HT-29 (cell line): ENCODE data around the gene SLC7A5. TPM values are rescaled to one million over a fixed set of nuclear protein-coding genes. Genes with fewer than 3 reads are reported as not detected.

ENCODE experiments used
- DNase-seq: peaks from one replicate; pipeline ENCODE4 v3.0.0-alpha.2; 2015; ENCODE audit warnings: low spot score
- total RNA-seq: library from RNA; depleted of rRNA; stranded (reverse); fragments of >200 nt; shearing (Covaris generic); gene quantifications from 2 replicates; pipeline ENCODE4 v1.2.3, GENCODE V29; 2014

SLC7A5 gene
- total RNA-seq, 1 experiment from 2014 or later = 147 TPM

- no peak for DNase-seq
Measured at GRCh38 chr16:87846705-87847466, 22.4 kb downstream of the SLC7A5 start.

GRCh38 chr16:87845807-87846619 is 23.3 kb downstream of the SLC7A5 start:
- no peak for DNase-seq

- DNase-seq = no peak
Measured at GRCh38 chr16:87845213-87845612, 24.1 kb downstream of the SLC7A5 start.

DNA sequence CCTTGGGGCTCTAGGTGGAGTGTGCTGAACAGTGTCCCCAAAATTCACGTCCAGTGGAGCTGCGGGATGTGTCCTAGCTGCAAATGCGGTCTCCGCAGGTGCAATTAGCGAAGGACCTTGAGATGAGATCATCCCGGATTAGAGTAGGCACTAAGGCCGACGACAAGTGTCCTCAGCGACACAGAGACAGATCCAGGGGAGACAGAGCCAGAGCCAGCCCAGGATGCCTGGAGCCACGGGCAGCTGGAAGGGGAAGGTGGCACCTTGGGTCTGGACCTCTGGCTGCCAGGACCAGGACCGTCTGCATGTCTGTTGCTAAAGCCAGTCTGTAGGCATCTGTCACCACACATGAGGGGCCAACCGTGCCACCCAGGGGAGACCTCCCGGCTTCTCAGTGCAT is 24.5 kb downstream of the SLC7A5 start:
- no peak for DNase-seq

GRCh38 chr16:87844120-87844733 is 25.1 kb downstream of the SLC7A5 start:
- DNase-seq = no peak

GRCh38 chr16:87843678-87844105 is 25.6 kb downstream of the SLC7A5 start:
- DNase-seq = no peak

DNA sequence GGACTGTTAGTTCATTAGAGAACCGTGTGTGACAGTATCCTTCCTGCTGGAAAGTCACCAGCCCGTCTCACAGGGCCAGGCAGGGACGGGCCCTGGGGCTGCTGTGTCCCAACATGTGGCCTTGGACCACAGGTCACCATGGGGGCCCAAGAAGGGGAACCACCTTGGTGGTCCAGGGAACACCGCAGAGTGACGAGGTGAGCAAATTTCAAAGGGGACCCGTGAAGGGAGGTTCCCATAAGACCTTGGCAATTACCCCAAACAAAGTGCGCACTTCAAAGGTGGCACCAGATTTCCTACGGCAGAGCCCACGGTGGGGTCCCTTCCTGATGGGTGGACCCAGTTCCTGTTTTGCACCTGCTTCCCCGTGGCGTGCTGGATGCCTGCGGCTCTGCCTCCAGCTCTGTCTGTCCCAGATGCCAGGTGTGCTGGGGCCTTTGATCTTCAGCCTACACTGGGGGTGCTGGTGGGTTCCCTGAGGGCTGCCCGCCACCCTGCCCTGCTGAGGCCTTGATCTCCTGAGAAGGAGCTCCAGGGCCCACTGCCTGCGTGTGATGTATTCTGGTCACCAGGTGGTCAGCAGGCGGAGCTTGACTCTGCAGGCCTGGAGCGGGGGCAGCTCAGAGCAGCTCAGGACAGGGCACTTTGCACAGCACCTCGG is 27.0 kb downstream of the SLC7A5 start:
- no peak for DNase-seq

- no peak for DNase-seq
Measured at GRCh38 chr16:87841340-87842208, 27.7 kb downstream of the SLC7A5 start.

GRCh38 chr16:87840271-87840978 is 28.9 kb downstream of the SLC7A5 start:
- DNase-seq = no peak

DNA sequence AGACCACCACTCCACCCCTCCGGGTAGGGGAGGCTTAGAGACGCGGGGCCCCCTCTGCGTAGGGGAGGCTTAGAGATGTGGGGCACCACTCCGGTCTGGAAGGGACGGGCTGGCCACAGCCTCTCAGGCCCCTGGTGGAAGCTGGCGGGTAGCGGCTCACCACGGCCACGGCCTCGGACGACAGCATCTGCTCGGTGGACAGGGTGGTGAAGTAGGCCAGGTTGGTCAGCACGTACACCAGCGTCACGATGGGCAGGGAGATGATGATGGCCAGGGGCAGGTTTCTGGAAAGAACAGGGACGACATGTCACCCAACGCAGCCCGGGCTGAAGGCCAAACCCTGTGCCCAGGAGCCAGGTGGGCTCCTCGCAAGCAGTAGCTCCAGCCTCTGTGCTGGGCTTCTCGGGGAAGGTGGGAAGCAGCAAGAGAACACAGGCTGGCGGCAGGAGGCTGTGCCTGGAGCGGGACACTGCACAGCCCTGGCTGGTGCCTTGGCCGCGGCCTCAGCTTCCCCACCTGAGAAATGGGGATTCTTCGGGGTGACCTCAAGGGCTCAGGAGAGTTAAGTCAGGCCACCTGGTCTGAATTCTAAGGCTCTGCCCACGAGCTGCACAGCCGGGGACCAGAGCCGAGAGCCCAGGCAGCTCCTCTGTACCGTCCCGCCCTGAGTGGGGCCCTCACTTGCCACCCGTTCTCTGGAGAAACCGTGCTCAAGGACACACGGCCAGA is 29.6 kb downstream of the SLC7A5 start:
- DNase-seq = no peak

DNA sequence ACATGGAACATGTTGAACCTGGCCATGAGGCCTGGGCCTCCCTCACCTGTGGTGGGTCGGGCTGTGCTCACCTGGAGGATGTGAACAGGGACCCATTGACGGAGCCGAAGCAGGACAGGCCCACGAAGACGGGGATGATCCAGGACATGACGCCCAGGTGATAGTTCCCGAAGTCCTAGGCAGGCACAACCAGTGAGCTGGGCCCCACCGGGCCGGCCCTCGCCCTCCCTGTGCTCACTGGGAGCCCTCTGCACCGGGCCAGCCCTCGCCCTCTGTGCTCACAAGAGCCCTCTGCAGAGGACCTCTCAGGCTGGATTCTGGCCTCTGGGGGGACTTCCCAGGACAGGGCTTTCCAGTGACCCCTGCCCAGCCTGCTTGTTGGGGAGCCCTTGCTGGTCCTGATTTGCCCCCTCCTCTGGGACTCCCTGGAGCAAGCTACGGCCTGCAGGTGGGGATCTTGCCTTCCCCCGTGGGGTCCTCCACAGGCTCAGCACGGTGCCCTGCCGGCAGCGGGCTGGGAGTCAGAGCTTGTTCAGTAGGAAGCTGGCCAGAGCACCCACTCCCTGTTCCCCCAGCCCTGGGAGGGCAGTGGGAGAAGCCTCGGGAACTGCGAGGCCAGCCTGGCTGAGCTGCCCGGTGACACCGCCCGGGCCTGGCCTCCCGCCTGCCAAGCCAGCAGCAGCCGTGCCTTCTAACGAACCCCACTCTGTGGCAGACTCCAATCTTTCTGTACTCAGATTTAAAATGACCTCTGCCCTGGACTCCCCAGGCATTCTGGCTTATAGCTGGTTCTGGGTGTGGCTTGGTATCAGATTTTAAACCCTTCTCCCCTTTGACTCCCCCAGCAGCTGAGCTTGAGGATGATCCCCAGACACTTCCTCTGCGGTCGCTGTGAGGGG is 30.4 kb downstream of the SLC7A5 start:
- no peak for DNase-seq

GRCh38 chr16:87837627-87838289 is 31.5 kb downstream of the SLC7A5 start:
- DNase-seq = no peak

DNA sequence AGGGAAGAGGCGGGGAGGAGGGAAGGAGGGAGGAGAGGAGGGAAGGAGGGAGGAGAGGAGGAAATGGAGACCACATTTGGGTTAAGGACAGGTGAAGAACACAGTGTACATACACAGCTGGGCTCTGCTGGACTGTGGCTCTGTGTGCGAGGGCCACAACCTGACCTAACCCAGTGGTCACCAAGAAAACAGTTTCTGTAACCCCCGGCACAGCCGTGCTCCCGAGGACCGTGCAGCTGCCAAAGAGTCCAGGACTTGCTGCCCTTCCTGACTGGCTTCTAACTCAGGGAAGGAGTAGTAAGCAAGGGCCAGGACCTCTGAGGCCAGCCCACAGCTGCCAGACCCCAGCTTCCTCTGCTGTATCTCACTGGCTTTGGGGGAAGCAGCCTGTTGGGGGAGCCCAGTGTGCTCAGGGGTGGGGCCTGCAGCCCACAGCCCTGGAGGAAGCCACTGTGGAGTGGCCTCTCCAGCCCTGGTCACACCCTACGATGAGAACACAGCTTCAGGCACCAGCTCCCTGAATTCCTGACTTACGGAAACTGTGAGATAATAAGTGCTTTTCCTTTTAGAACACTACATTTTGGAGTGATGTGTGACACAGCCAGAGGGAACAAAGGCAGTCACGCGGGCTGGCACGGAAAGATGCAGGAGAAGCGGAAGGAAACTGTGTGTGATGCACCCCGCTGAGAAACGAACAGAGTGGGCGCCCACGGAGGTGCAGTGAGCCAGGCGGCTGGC is 32.3 kb downstream of the SLC7A5 start:
- no peak for DNase-seq

DNA sequence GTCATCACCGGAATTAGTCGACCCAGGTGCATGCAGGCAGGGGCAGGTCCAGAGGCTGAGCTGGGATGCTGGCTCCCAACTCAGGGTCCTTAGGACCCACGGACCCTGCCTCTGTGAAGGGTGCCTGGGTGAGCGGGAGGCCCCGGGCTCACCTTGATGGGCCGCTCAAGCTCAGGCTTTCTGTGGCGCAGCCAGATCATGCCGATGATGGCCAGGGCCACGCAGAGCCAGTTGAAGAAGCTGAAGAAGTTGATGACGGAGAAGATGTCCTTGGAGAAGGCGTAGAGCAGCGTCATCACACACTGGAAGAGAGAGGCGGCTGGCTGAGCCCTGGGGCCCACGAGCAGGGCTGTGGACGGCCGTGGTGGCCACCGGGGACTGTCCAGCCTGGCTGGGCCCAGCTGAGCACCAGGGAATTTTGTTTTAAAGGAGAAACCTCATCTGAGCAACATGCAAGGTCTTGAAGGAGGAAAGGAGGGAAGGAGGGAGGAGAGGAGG is 32.9 kb downstream of the SLC7A5 start:
- no peak for DNase-seq

DNA sequence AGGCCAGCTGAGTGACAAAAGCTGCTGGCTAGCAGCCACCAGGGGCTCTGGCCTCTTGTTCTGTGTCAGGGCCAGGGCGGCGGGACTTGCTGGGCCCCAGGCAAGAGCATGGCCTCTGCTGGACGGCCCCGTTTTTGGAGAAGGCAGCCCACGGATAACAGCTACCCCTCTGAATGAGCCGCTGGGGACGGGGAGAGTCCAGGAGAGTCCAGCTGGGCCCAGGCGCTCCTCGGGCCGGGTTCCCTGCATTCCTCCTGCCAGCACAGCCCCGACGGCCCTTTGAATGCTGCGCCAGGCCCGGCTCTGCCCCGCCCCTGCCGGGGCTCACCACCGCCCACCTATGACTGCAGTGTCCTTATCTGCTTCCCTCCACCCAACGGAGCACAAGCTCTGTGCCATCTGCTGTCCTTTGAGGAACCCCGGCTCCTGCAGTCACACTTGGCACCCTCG is 33.4 kb downstream of the SLC7A5 start:
- DNase-seq = no peak

DNA sequence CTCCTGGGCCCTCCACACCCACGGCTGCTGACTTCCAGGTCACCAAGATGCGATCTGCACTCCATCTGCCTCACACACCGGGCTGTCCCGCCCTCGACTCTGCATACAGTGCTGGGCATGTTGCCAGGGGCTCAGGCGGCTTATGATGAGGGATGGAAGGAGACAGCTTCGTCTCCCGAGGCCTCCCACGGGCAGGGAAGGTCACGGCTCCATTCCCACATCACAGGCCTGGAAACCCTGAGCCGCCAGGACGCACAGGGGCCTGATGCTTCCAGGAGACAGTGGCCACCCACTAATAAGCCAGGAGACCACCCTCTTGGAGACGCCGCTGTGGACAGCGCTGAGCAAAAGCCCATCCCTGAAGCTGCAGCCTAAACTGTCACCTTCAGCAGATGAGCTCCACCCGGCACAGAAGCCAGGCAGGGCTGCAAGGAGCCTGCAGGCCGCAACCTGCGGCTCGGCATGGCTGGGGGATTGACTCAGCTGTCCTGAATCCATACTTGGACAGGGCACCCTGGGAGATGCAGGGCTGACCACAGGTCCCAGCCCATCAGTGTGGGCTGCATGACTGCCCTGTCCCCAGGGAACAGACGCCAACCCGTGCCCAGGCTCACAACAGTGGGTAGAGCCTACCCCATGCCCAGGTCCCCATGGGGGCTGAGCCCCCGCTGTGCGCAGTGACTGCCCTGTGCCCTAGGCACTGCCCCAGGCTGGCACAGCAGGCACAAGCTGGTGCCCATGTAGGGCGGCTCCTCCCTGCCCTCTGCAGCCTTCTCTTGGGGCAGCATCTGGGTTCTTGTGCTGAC is 34.4 kb downstream of the SLC7A5 start:
- DNase-seq = peak; percentile 75
